ENCODE measurements around the gene REG3G.

DNA sequence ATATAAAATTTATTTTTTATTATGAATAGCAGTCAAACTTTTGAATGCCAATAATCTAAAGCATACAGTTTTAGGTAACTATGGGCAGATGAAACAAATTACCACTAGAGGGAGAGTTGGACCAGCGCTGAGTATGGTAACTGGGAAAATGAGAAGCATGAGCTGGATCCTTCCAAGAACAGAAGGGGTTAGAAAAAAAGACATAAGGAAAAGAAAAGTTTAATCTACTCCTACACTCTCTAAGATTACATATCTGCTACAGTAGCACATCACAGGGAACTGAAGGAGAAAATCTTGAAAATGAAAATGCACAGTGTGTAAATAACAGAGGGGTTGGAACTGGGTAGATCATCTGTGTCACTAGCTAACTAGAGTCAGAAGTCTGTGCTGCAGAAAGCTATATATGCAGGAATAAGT, 15.5 kb downstream of the REG3G start:
- TF ChIP-seq CTCF (IDR thresholded peaks at IDR 0.05) (peak in 8 of 12 donors; percentile 16 to 51 (median 35)), POLR2A (IDR thresholded peaks at IDR 0.05) (no peak)

Data from heart left ventricle (tissue), 13 donors.